ENCODE results near the gene SUN5.

SUN5 gene

DNA sequence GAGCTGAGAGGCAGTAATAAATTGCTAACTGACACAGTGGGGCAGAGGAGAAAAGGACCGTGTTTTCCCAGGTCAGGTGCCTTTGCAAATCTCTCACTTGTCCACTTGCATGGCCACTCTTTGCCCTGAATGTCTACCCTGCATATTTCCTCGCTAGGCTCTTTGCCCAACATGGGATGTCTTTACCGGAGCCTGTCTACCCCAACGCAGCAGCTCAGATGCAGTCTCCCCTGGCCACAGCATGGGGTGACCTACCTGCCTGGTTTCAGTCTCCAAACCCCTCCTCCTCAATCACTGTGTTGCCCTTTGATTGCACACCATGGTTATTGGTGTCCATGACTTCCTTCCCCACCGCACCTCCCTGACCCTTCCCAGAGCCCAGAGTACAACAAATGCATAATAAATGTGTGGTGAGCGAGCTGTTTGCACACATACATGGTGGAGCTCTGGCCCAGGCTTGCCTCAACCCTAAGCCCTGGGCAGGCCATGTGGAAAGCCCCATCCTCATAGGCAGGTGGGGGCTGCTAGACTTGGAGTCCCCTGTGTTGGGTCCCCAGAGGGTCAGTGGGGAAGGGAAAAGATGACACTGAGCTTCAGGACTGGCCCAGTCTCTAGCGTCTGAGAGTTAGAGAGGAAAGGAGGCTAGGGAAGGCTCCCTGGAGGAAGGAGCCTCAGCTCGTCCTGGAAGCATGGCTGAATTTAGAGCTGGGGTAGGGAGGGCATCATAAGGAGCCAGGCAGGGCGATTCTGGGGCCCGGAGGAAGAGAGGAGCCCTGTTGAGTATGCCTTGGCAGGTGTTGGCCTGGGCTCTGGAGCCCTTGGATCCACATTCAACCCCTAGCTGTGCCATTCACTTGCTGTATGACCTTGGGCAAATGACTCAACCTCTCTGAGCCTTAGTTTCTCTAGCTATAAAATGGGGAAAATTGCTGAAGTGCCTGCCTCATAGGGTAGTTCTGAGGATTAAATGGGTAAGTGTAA lies 22.8 kb upstream of the SUN5 start:
- DNase-seq (ENCODE audit: low read depth): no peak

DNA sequence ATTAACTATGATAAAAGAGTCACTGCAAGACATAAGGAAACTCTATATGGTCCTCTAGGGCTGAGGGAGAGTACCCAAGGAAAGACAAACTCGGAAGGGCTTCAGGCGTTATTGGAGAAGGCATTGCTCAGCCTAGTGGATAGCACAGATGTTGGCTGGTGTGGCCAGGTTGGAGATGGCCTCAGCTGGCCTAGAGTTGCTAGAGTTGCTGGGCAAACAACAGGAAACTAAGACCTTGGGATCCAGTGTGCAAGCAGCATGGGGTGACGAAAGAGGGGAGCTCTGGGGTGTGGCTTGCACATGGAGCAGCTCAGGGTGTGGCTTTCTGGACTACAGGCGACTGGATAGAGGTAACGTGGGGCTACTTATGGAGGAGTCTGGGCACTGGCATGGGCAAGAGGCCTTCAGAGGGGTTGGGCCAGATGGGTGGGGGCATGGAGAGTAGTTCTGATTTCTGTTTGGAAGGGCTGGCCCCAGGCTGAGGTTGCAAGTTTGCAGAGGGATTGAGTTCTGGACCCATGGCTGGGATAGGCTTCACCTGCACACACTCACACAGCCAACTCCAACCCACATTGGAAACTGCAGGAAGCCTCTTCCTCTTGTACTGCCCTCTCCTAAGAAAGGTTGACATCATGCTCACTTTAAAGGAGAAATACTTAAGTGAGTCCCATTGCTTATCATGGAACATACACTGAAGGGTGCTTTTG lies 22.0 kb upstream of the SUN5 start:
- DNase-seq (ENCODE audit: low read depth): no peak

DNA sequence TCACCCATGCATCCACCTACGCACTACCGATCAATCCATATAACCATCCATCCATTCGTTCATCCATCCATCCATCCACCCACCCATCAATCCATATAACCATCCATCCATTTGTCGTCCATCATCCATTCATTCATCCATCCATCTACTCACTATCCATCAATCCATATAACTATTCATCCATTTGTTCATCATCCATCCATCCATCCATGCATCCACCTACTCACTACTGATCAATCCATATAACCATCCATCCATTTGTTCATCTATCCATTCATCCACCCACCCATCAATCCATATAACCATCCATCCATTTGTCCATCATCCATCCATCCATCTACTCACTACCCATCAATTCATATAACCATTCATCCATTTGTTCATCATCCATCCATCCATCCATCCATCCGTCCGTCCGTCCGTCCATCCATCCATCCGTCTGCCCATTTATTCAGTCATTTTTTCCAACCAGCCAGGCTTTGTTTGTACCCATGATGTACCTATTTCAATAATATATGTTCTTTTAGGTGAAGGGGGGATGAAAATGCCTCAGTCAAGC lies 21.2 kb upstream of the SUN5 start:
- no peak for DNase-seq (ENCODE audit: low read depth)

DNA sequence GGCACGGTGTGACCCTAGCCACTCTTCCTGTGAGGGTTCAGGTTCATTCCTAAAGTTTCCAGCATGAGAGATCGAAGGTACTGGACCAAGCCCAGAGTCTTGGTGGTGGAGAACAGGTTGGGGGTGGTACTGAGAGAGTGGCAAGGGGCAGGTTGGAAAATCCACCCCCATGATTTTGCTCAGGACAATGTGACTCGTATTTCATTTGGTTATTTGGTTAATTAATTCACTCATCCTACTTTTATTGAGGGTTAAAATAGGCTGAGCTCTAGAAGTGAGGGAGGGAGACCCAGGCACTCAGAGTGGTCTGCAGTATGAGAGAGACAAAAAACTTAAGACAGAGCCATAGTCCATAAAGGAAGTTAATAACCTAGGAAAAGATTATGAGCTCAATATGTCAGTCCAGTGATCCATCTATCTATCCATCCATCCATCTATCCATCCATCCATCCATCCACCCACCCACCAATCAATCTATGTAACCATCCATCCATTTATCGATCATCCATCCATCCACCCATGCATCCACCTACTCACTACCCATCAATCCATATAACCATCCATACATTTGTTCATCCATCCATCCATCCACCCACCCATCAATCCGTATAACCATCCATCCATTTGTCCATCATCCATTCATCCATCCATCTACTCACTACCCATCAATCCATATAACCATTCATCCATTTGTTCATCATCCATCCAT lies 20.5 kb upstream of the SUN5 start:
- no peak for DNase-seq (ENCODE audit: low read depth)

DNA sequence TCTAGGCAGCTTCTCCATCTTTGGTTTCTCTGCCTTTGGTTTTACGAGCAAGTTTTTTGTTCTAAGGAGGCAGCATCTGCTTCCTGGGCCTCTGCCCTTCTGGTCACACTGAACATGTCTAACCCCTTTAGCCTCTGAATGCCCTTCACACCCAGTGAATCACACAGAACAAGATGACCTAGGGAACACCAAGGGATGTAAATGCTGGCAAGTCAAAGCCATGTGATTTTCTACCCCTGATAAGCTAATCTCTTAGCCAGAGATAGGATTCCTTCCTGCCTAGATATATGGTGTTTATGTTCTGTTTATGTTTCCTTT lies 20.0 kb upstream of the SUN5 start:
- DNase-seq (ENCODE audit: low read depth): no peak

DNA sequence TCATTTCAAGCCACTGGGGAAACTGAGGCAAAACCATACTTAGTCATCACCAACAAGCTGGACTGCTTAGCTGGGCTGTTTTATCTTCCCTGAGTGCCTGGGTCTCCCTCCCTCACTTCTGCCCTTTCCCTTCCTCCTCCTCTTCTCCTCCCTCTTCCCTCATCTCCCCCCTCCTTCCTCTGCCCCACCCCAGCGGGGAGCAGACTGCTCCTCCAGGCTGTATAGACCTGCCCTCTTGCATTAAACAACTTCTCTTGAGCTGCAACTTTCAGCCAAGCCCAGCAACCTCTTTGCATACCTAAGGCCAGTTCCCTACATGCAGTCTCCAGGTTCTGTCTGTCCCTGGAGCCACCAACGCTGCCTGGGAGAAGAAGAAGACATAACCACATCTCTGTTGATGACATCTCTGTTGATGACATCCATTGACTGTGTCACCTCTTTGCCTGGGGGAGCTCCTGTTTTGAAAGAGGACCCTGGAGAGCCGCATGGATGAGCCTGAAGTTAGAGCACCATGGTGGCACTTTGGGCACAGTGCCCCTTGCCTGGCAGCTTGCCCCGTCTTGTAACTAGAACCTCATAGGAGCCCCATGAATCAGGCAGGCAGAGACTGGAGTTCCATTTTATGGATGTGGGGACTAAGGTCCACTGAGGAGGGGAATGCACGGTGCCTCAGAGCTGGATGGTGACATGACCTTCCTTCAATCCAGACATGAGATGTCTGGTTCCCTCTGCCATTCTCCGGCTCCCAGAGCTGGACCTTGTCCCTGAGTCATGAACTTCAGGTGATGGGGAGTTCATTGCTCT lies 19.4 kb upstream of the SUN5 start:
- no peak for DNase-seq (ENCODE audit: low read depth)

DNA sequence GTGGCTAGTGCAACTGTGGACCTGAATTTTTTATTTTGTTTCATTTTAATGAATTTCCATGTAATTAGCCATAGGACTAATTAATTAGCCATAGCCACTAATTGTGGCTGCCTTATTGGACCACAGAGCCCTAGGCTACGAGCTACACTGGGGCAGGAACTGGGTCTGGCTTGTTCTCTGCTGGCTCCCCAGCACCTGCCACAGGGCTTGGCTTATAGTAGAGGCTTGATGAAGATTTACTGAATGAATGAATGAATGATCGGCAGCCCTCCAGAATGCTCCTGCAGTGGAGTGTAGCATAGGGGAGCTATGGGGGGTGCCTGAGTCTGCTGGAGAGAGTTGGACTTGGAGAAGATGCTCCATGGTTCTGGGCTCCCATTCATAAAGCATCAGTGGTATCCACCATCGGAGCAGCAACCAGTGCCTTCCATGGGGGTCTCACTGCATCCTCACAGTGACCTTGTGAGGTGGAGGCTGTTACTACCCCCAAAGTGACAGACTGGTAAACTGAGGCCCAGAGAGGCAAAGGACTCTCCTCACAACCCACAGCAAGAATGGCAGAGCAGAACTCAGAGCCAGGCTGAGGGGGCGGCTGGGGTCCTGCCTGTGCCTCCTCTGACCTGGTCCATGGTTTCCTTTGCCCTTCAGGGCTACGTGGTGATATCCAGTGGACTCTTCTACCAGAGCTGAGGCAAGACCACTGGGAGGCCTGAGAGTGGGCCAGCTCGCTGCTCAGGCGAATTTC lies 18.6 kb upstream of the SUN5 start:
- no peak for DNase-seq (ENCODE audit: low read depth)

DNA sequence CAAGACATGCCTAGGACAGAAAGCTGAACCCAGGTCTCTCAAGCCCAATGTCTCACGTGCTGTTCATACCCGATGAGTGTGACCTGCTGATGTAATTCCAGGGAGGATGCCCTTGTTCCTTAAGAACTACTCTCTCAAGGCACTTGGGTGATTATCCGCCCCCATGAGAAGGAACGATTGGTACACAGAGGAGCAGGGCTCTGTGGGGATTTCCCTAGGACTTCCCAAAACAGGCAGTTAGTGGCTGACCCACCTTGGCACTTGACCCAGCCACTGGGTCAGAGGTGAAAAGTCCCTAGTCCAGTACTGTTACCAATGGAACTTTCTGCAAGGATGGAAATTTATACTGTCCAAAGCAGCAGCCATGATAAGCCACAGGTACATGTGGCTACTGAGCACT lies 18.1 kb upstream of the SUN5 start:
- no peak for DNase-seq (ENCODE audit: low read depth)

DNA sequence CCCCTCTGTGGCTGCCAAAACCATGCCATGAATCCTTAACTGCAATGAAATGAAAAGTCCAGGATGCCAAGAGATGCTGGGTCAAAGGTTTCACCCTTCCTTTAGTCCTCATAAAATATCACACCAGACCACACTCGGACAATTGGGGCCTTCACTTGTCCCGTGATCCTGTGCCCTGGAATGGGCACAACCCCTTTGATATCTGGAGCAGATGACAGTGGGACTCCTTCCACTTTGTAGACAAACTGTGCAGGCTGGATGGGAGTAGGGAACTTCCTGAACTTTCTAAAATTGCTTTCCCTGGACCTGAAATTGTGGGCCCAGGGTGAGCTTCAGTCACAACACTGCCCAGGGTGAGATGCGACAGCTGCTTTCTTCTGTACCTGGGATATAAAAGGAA lies 17.6 kb upstream of the SUN5 start:
- DNase-seq (ENCODE audit: low read depth): no peak

DNA sequence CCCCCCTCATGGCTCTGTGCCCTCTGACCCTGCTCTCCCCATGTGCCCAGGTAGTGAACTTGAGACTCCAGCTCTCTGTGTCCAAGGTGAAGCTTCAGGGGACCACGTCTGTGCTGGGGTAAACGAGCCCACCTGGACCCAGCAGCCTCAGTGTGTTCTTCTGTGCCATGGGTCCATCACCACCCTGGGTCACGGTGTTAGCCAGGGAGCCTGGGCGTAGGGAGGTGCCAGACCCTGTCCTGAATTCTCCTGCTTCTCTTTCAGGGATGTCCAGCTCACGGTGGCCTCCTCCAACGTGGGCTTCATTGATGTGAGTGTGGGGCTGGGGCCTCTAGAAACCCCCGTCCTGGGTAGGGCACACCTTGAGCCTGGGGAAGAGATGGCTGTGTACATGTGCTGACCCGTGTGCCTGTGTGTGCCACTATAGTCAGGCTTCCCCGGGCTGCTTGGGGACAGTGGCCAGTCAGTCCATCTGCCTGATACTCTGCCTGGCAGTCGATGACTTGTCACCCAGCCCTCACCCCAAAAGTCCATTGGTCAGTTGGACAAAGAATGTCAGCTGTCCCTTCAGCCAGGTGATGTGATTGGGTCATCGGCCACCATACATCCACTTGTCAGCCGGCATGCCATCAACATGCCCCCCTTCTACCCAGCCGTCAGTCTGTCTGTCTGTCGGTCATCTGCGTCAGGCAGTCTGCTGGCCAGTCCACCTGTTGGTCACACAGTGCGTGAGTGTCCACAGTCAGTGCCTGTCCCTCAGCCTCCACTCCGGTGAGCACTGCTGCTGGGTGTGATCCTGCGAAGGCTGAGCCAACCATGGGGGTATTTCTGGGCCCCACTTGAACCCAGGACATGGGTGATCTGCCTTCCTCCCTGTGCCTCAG lies 16.3 kb upstream of the SUN5 start:
- DNase-seq (ENCODE audit: low read depth): no peak

DNA sequence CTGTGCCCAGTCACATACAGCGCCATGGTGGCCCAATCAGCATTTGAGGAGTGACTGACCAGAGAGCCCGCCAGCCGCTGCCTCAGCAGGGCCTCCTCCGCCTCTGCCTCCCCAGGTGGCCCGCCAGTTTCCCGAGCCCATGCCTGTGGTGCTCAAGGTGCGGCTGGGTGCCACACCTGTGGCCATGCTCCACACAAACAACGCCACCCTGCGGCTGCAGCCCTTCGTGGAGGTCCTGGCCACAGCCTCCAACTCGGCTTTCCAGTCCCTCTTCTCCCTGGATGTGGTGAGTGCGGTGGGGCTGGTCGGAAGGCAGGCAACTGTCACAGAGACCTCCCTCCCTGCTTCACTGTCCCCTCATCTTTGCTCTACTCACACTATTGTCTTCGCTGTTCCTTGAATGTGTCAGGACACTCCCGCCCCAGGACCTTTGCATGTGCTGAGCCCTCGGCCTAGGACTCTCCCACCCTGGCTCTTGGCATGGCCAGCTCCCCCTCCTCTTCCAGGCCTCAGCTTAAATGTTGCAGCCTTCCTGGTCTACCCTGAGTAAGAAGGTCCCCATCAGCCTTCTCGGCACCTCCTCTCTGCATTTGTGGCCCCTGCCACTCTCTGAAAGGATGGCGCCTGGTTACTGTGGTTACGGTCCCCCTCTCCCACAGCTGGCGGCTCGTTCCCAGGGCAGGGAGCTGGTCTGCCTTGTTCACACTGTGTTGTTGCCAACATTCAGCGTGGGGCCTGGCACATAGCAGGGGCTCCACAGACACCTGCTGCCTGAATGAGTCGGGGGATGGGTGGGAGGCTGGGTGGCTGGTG lies 15.4 kb upstream of the SUN5 start:
- DNase-seq (ENCODE audit: low read depth): no peak

DNA sequence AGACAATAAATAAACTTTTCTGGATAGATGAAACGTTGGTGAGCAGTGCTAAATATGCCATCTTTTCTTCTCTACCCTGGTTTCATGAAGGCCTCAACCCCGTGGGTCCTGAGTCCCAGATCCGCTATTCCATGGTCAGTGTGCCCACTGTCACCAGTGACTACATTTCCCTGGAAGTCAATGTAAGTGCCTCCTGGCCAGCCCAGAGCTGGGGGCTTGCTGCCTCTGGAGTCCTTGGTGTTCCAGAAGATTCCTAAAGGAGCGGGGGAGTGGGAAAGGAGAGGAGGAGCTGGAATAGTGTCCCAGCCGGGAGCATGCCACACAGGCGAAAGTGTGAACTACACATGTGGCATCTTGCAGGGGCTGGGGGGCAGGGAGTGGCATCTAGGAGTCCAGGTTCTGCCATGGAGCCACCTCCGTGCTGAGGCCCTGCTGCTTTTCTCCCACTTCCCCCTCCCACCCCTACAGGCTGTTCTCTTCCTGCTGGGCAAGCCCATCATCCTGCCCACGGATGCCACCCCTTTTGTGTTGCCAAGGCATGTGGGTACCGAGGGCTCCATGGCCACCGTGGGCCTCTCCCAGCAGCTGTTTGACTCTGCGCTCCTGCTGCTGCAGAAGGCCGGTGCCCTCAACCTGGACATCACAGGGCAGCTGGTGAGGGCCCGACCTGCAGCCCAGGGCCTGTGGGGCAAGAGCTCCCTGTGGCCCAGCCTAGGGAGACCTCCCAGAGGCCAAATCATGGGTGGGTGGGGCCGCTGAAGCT lies 14.1 kb upstream of the SUN5 start:
- no peak for DNase-seq (ENCODE audit: low read depth)

DNA sequence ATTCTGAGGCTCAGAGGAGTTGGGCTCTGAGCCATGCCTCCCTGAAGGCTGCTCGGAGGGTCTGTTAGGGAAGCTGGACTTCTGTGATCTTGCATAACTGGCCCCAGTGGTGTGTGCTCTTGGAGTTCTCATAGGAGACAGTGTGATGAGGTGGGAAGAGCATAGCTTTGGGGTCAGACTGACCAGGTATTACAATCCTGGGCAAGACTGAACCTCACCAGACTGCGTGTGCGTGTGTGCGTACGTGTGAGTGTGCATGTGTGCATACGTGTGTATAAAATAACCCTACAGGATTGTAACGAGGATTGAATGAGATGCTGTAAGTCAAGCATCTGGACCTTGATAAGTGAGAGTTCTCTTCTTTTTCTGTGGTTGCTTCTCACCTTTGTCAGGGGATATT lies 13.3 kb upstream of the SUN5 start:
- no peak for DNase-seq (ENCODE audit: low read depth)

DNA sequence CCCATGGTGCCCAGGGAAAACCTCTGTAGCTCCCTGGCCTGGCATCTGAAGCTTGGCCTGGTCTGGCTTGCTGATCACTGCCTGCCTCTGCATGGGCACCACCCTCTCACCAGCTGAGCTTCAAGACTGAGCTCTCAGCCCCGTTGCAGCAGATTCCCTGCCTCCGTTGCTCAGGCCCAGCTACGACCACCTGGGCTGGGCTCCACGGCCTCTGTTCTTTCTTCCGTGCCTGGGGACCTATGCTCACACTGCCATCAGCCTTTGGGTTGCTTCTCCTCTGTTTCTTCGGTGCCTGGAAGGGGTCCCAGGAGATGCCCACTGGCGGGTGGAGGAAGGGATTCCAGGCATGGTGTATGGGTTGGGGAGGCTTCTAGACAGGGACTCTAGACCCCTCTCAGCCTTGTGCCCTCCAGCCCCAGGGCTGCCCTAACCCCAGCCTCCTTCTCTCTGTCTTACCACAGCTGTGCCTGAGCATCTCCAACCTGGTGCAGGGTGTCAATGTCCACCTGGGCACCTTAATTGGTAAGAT lies 12.4 kb upstream of the SUN5 start:
- no peak for DNase-seq (ENCODE audit: low read depth)

DNA sequence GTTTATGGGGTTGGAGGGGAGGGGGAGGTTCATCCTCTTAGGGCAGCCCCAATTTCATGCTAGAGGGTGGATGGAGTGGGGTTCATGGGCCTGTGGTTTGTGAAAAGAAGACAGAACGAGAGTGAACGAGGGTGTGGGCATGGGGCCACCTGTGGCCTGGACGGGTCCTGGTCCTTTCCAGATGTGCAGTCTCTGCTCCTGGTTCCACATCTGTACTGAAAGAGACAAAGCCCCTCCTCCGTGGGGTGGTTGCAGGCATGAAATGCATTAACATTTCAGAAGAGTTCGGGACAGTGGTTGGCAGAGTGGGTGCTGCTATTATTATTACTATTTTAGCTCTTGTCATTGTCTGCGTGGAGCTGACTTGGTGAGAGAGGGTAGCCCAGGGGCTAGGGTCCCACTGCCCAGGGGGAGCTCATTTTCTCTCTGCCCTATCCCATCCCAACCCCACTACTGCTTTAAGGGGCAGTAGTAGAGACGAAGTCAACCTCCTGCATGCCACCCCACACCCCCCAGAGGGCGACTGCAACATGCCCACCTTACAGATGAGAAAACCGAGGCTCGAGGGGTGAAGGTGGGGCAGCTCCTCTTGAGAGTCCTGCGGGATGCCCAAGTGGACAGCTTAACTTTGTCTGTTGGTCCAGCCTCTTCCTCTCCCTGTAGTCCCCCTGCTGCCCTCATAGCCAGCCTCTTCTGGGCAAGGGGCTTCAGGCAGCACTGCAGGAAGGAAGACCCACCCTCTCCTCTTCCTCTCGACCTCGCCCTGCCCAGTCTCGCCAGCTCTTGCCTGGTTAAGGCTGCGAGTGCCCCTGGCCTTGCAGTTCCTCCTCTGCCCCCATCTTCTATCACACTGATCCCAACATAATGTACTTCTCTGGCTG lies 11.7 kb upstream of the SUN5 start:
- no peak for DNase-seq (ENCODE audit: low read depth)

DNA sequence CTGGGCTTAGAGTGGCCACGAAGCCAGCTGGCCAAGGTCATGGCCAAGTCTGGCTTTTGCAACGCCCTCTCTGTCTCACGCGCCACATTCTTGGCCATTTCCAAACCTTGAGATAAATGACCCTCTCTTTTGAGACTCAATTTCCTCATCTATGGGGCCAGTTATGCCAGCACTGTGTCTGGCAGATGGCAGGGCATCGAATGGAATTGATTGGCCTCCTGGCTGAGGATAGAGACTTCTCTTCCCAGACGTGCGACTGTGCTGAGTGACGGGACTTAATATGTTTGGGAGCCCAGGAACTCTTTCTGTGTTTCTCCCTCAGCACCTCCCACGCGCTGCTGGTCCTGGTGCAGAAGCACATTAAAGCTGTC lies 10.9 kb upstream of the SUN5 start:
- DNase-seq (ENCODE audit: low read depth): no peak

All from ELR (cell line).